ENCODE data around the gene RNF115. TPM values are rescaled to one million over a fixed set of nuclear protein-coding genes. Genes with fewer than 3 reads are reported as not detected.

Gene RNF115
- total RNA-seq, 4 donors from 2014 or later: 7.1 to 22.3 (median 12.2) TPM

DNA sequence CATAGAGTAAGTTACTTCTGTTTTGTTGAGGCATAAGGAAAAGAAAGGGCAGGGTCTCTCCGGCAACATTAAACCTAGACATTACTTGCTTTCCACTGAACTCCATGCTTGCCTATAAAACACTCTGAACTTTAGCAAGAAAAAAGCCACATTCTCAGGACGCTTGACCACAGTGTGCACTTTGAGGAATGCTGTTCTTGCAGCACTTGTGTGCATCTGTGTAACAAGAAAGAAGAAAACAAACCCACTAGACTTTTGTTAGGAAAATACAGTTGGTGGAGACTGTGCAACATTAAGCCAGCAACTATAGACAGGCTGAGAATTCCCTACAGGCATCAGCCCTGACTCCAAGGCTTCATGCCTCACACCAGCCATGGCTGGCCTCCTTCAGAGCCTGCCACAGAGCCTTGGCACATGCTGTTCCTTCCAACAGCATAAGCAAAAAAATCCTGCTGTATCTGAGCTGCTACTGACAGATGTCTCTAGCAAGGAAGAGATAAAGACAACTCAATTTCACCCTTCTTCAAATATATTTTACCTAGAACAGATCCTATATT is 122.5 kb downstream of the RNF115 start:
- H3K36me3 ChIP-seq: no peaks in the 10 kb centered on the region
- no peaks in the 10 kb centered on the region for H3K9me3 ChIP-seq
- no peak overlapping the region for H3K27ac ChIP-seq
- H3K27me3 ChIP-seq: peaks cover 3% of the 10 kb centered on the region
- DNase-seq (ENCODE audit: low spot score in 2 of 2): no peak
- no peak for TF ChIP-seq POLR2A (IDR thresholded peaks at IDR 0.05)
- TF ChIP-seq, protein P1, sequence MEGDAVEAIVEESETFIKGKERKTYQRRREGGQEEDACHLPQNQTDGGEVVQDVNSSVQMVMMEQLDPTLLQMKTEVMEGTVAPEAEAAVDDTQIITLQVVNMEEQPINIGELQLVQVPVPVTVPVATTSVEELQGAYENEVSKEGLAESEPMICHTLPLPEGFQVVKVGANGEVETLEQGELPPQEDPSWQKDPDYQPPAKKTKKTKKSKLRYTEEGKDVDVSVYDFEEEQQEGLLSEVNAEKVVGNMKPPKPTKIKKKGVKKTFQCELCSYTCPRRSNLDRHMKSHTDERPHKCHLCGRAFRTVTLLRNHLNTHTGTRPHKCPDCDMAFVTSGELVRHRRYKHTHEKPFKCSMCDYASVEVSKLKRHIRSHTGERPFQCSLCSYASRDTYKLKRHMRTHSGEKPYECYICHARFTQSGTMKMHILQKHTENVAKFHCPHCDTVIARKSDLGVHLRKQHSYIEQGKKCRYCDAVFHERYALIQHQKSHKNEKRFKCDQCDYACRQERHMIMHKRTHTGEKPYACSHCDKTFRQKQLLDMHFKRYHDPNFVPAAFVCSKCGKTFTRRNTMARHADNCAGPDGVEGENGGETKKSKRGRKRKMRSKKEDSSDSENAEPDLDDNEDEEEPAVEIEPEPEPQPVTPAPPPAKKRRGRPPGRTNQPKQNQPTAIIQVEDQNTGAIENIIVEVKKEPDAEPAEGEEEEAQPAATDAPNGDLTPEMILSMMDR (IDR thresholded peaks at IDR 0.05): no peak
- TF ChIP-seq POLR2AphosphoS5 (IDR thresholded peaks at IDR 0.05): no peak
- no peak for TF ChIP-seq EP300 (IDR thresholded peaks at IDR 0.05)
- 77% methylated on average over 2 of the region's 2 CpGs for WGBS
- H3K4me1 ChIP-seq: no peaks in the 10 kb centered on the region
- no peak overlapping the region for H3K4me3 ChIP-seq

DNA sequence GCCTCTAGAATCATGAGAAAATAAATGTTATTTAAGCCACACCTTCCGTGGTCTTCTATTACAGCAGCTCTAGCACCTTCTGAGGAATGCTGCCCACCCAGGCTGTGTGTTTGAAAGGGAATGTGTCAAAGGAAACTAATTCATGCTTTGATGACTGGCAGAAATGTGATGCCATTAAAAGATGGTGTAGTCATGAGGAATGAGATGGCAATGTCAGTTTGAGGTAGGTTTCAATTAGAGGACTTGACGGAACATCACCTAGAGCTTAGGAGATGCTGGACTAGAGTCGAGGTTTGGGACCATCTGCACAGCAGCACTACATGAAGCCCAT is 127.3 kb downstream of the RNF115 start:
- DNase-seq (ENCODE audit: low spot score in 2 of 2): no peak
- TF ChIP-seq EP300 (IDR thresholded peaks at IDR 0.05) (no peak), POLR2AphosphoS5 (IDR thresholded peaks at IDR 0.05) (no peak), POLR2A (IDR thresholded peaks at IDR 0.05) (no peak)
- TF ChIP-seq, protein P1 (IDR thresholded peaks at IDR 0.05): no peak
- 82% methylated on average over 3 of the region's 3 CpGs for WGBS

DNA sequence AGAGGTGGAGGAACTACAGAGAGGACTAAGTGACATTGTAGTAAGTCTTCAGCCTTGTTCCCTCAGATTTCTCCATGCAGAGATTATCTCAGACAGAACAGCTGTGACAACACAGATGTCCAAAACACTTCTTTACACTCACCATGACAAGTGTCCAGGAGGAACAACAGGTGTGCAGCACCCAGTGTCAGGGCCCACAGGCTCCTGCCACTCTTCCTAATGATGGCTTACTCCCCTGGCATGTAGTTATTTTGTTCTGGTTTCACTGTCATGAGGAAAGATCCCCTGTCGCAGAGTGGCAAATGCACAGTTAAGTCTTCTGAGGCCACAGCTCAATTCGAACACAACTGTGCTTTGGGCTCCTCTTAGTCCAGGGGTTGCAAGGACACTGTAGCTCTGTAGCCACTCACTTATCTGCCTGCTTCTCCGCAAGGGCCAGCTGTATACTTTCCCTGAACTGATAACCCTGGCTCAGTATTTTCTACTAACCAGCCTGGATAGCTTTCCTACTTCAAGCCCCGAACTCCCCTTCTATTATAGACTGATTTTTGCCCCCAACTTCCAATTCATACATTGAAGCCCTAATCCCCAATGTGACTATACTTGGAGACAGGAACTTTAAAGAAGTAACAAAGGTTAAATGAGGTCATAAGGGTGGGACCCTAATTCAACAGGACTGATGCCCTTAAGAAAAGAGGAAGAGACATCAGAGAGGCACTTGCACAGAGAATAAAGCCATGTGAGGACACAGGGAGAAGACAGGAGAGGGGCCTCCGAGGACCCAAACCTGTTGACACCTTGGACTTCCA is 127.9 kb downstream of the RNF115 start:
- H3K36me3 ChIP-seq: no peaks in the 10 kb centered on the region
- no peak overlapping the region for H3K27ac ChIP-seq
- H3K4me3 ChIP-seq: no peak overlapping the region
- peaks cover under 1% of the 10 kb centered on the region for H3K4me1 ChIP-seq
- TF ChIP-seq EP300 (IDR thresholded peaks at IDR 0.05) (no peak), POLR2AphosphoS5 (IDR thresholded peaks at IDR 0.05) (no peak), POLR2A (IDR thresholded peaks at IDR 0.05) (no peak)
- TF ChIP-seq, protein P1 (IDR thresholded peaks at IDR 0.05): no peak
- DNase-seq (ENCODE audit: low spot score in 2 of 2): no peak
- WGBS: 84% methylated on average over 5 of the region's 5 CpGs
- H3K27me3 ChIP-seq: peaks cover 3% of the 10 kb centered on the region
- no peaks in the 10 kb centered on the region for H3K9me3 ChIP-seq

More for the DNA sequence above, 127.3 kb downstream of the RNF115 start:
- Histone ChIP-seq H3K27ac (no peak overlapping the region), H3K4me1 (no peaks in the 10 kb centered on the region), H3K9me3 (no peaks in the 10 kb centered on the region), H3K36me3 (no peaks in the 10 kb centered on the region), H3K4me3 (no peak overlapping the region), H3K27me3 (peaks cover 3% of the 10 kb centered on the region)

DNA sequence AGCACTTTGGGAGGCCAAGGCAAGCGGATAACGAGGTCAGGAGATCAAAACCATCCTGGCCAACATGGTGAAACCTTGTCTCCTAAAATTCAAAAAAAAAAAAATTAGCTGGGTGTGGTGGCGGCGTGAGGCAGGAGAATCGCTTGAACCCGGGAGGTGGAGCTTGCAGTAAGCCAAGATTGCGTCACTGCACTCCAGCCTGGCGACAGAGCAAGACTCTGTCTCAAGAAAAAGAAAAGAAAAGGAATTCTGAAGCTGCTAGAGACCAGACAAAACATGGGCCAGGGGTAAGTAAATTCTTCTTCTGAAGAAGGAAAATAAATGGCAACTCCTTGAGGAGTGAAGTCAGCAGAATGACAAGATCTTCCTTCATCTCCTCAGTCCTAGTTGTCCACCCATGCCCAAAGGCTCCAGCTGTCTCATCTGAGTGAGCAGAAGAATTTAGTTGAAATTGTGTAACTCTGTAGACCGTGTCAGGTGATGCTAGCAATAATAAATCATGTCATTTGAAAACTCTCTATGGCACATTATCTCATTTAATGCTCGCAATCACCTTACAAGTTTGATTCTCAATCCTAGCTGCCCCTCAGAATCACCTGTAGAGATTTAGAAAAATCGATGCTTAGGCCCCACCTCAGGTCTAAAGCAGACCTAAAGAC is 131.0 kb downstream of the RNF115 start:
- Histone ChIP-seq H3K4me1 (peaks cover 7% of the 10 kb centered on the region), H3K9me3 (no peaks in the 10 kb centered on the region), H3K27ac (no peak overlapping the region), H3K27me3 (peaks cover 3% of the 10 kb centered on the region), H3K4me3 (no peak overlapping the region), H3K36me3 (no peaks in the 10 kb centered on the region)
- WGBS: 80% methylated on average over 11 of the region's 11 CpGs
- TF ChIP-seq, protein P1 (IDR thresholded peaks at IDR 0.05): no peak
- no peak for TF ChIP-seq POLR2A (IDR thresholded peaks at IDR 0.05)
- TF ChIP-seq EP300 (IDR thresholded peaks at IDR 0.05): no peak
- TF ChIP-seq POLR2AphosphoS5 (IDR thresholded peaks at IDR 0.05): no peak
- no peak for DNase-seq (ENCODE audit: low spot score in 2 of 2)
